HCT116 (cell line): ENCODE results near the gene JOSD1. TPM values are rescaled to one million over a fixed set of nuclear protein-coding genes. Genes with fewer than 3 reads are reported as not detected.

Experiments
- ATAC-seq: fragments of 200-7000 bp; cut with Tn5 transposase; 2 replicates; pipeline ENCODE4 v1.9.1; 2020; ENCODE audit warnings: mild to moderate bottlenecking, moderate library complexity
- BruUV-seq: library from RNA; stranded (reverse); fragments of 400-500 nt; replicated peaks from 2 replicates; lab custom pipeline; 2021; lab: Mats Ljungman, UMichigan
- CTCF ChIA-PET: fragments of 300-600 bp; sonication (Branson Sonifier 250); formaldehyde crosslinking; loops from one replicate; lab custom pipeline; 2021; ENCODE audit warnings: antibody characterized with exemption; lab: Charles Lee
- POLR2A ChIA-PET: fragments of 300-600, 350-600 bp; sonication (Branson Sonifier 250); formaldehyde crosslinking; loops from one replicate; lab custom pipeline; 2021; ENCODE audit warnings: antibody characterized with exemption; lab: Charles Lee
- RAD21 ChIA-PET, 2 experiments: fragments of 300-600 bp; sonication (Branson Sonifier 250); formaldehyde crosslinking; loops; one replicate each; lab custom pipeline; 2023; ENCODE audit warnings: low total read pairs in 2 of 2; ENCODE audit not compliant: uncharacterized antibody in 2 of 2, unreplicated experiment in 2 of 2, low non-redundant PET in 1 of 2; lab: Charles Lee
- DNase-seq: peaks from one replicate; pipeline ENCODE4 v3.0.0-alpha.2; 2010; ENCODE audit warnings: low read depth, low spot score
- H2AFZ ChIP-seq: fragments of 200-600 bp; shearing (Covaris generic), sonication (generic); 2 replicates; pipeline ENCODE4 v1.6.1; 2017; ENCODE audit warnings: low read depth, mixed run types, mixed read lengths, antibody characterized with exemption, low read length; ENCODE audit not compliant: poor library complexity, severe bottlenecking
- H3K27ac ChIP-seq: 2 replicates; pipeline ENCODE4 v1.5.1; 2012; ENCODE audit warnings: low read depth, low read length
- H3K27me3 ChIP-seq: fragments of 200-600 bp; sonication (generic); 2 replicates; pipeline ENCODE4 v1.6.1; 2016; ENCODE audit warnings: mixed run types, low read length, mixed read lengths; ENCODE audit not compliant: insufficient read depth
- H3K36me3 ChIP-seq, 2 experiments: fragments of 200-500 bp in 1 of 2; fragments of 200-600 bp in 1 of 2; sonication (Bioruptor generic) in 1 of 2; sonication (generic) in 1 of 2; 2 replicates each; pipeline versions ENCODE4 v1.5.1 to v1.6.1; 2014 to 2016; ENCODE audit warnings: low read length in 2 of 2, inconsistent platforms in 1 of 2, mixed read lengths in 1 of 2, mixed run types in 1 of 2; ENCODE audit not compliant: insufficient read depth in 2 of 2, control insufficient read depth in 1 of 2
- H3K4me1 ChIP-seq, 2 experiments: fragments of 200-600 bp in 1 of 2; sonication (generic) in 1 of 2; 2 replicates each; pipeline versions ENCODE4 v1.5.1 to v1.6.1; 2012 to 2017; ENCODE audit warnings: low read length in 2 of 2, inconsistent platforms in 1 of 2, mild to moderate bottlenecking in 1 of 2, mixed read lengths in 1 of 2, mixed run types in 1 of 2, moderate library complexity in 1 of 2; ENCODE audit not compliant: insufficient read depth in 2 of 2, control insufficient read depth in 1 of 2
- H3K4me2 ChIP-seq: fragments of 200-600 bp; sonication (generic); 2 replicates; pipeline ENCODE4 v1.6.1; 2017; ENCODE audit warnings: mixed run types, low read length, mixed read lengths
- H3K4me3 ChIP-seq, 2 experiments: fragments of 200-600 bp in 1 of 2; sonication (generic) in 1 of 2; replicated peaks in 1 of 2; 2 replicates each; pipeline ENCODE4 v1.5.1; 2011 to 2016; ENCODE audit warnings: low read length in 2 of 2, control low read depth in 1 of 2, low read depth in 1 of 2, mild to moderate bottlenecking in 1 of 2, mixed read lengths in 1 of 2, mixed run types in 1 of 2
- H3K79me2 ChIP-seq: fragments of 200-600 bp; sonication (generic); 2 replicates; pipeline ENCODE4 v1.6.1; 2017; ENCODE audit warnings: mild to moderate bottlenecking, mixed run types, low read length, moderate library complexity, mixed read lengths; ENCODE audit not compliant: insufficient read depth
- H3K9ac ChIP-seq: fragments of 200-600 bp; sonication (generic); 2 replicates; pipeline ENCODE4 v1.6.1; 2016; ENCODE audit warnings: low read length, mixed read lengths
- H3K9me2 ChIP-seq: fragments of 200-600 bp; sonication (generic), shearing (Covaris generic); 2 replicates; pipeline ENCODE4 v1.6.1; 2017; ENCODE audit warnings: mixed run types, mild to moderate bottlenecking, moderate library complexity; ENCODE audit not compliant: insufficient read depth
- H3K9me3 ChIP-seq, 2 experiments: fragments of 200-500 bp in 1 of 2; fragments of 200-600 bp in 1 of 2; sonication (Bioruptor generic) in 1 of 2; sonication (generic) in 1 of 2; 2 replicates each; pipeline ENCODE4 v1.6.1; 2014 to 2017; ENCODE audit warnings: low read length in 2 of 2, mixed read lengths in 2 of 2, inconsistent platforms in 1 of 2, low read depth in 1 of 2, mild to moderate bottlenecking in 1 of 2, mixed run types in 1 of 2, moderate library complexity in 1 of 2; ENCODE audit not compliant: control insufficient read depth in 1 of 2, insufficient read depth in 1 of 2
- H4K20me1 ChIP-seq: fragments of 200-600 bp; sonication (generic), shearing (Covaris generic); 2 replicates; pipeline ENCODE4 v1.6.1; 2017; ENCODE audit warnings: mixed run types, mild to moderate bottlenecking, moderate library complexity; ENCODE audit not compliant: insufficient read depth
- ELF1 ChIP-seq: IDR thresholded peaks from 2 replicates; pipeline ENCODE4 v1.6.1; 2012; ENCODE audit warnings: low read depth, borderline replicate concordance
- EZH2phosphoT487 ChIP-seq: fragments of 200-600 bp; IDR thresholded peaks from 2 replicates; pipeline ENCODE4 v1.6.1; 2018; ENCODE audit warnings: antibody characterized with exemption, borderline replicate concordance
- FOSL1 ChIP-seq: IDR thresholded peaks from 2 replicates; pipeline ENCODE4 v1.6.1; 2012; ENCODE audit warnings: low read depth
- RAD21 ChIP-seq: IDR thresholded peaks from 2 replicates; pipeline ENCODE4 v1.6.1; 2012; ENCODE audit warnings: low read depth, mild to moderate bottlenecking
- ZNF274 ChIP-seq: fragments of 200-500 bp; sonication (Bioruptor generic); IDR thresholded peaks from 2 replicates; pipeline ENCODE4 v1.6.1; 2014; ENCODE audit warnings: mild to moderate bottlenecking, low read depth, low read length, inconsistent platforms
- intact Hi-C: fragments of 100-400 bp; cut with micrococcal nuclease; formaldehyde crosslinking; loops from 2 replicates; pipeline ENCODE4 v1.10.0; 2022
- total RNA-seq: library from RNA; stranded (reverse); gene quantifications from one replicate; pipeline ENCODE4 v1.2.1, GENCODE V29; 2021; ENCODE audit not compliant: unreplicated experiment
- TF ChIP-seq, protein P1 (sequence below), 3 experiments: fragments of 200-600 bp in 1 of 3; sonication (generic) in 1 of 3; IDR thresholded peaks in 2 of 3; conservative IDR thresholded peaks in 1 of 3; 2 replicates each; pipeline ENCODE4 v1.5.1; 2012 to 2017; ENCODE audit warnings: low read depth in 2 of 3, low read length in 2 of 3, antibody characterized with exemption in 1 of 3, borderline replicate concordance in 1 of 3, control low read depth in 1 of 3, mild to moderate bottlenecking in 1 of 3, mixed read lengths in 1 of 3, mixed run types in 1 of 3, moderate library complexity in 1 of 3; ENCODE audit not compliant: insufficient read depth in 1 of 3
- TF ChIP-seq, protein P2 (sequence below): IDR thresholded peaks from 2 replicates; pipeline ENCODE4 v1.6.1; 2012

JOSD1 gene
- total RNA-seq, 1 experiment from 2014 or later: 67.3 TPM

DNA sequence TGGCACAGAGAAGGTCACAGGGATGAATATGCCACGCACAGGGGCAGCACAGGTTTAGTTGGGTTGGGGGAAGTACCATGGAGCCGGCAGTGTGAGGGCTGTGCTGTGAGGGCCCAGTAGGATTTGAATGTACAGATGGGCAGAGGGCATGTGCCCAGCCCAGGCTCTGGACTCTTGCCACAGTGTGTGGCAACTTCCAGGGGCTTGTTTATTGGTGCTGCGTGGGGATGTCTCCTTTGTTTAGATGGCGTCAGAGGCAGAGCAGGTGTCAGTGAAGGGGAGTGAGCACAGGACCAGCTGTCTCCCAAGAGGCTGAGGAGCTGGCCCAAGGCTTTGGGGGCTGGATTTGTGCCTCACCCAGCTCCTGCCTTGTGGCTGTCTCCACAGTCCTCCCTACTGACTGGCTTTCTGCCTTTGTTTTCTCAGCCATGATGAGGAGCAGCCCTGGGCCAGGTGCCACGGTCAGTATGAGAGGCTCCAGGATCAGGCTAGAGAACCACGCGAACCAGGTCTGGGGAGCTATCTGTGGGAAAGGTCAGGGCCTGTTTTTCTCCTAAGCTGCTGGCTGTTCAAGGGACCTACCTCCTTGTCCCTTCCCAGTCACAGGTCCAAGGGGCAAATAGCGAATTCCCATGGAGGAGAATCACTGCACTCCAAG, 33.1 kb upstream of the JOSD1 start:
- H3K9ac ChIP-seq: no peak overlapping the region
- no peaks in the 10 kb centered on the region for H3K9me2 ChIP-seq
- no peak overlapping the region for H2AFZ ChIP-seq
- H3K4me2 ChIP-seq: no peak overlapping the region
- peaks cover 0 to 4% of the 10 kb centered on the region in 2 experiments; a peak in 1 of 4 replicates for H3K4me1 ChIP-seq
- ChIA-PET RAD21 (no interaction called here), CTCF (interaction anchor here (0.8 to 3.1 kb wide), 7 partner anchors 9 to 35 kb away, joined by 3 to 19 read pairs (median 5); no protein-coding TSS in a partner anchor), POLR2A (interaction anchor here (1.2 to 1.6 kb wide), 2 partner anchors 13 to 16 kb away, joined by 3 read pairs; no protein-coding TSS in a partner anchor)
- TF ChIP-seq RAD21 (no peak), ZNF274 (no peak), EZH2phosphoT487 (no peak), ELF1 (no peak), FOSL1 (no peak)
- TF ChIP-seq, protein P1, sequence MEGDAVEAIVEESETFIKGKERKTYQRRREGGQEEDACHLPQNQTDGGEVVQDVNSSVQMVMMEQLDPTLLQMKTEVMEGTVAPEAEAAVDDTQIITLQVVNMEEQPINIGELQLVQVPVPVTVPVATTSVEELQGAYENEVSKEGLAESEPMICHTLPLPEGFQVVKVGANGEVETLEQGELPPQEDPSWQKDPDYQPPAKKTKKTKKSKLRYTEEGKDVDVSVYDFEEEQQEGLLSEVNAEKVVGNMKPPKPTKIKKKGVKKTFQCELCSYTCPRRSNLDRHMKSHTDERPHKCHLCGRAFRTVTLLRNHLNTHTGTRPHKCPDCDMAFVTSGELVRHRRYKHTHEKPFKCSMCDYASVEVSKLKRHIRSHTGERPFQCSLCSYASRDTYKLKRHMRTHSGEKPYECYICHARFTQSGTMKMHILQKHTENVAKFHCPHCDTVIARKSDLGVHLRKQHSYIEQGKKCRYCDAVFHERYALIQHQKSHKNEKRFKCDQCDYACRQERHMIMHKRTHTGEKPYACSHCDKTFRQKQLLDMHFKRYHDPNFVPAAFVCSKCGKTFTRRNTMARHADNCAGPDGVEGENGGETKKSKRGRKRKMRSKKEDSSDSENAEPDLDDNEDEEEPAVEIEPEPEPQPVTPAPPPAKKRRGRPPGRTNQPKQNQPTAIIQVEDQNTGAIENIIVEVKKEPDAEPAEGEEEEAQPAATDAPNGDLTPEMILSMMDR (IDR thresholded peaks at IDR 0.05 in 2 of 3, conservative IDR thresholded peaks at IDR 0.05 in 1 of 3; ENCODE audit: borderline replicate concordance in 1 of 3, insufficient read depth in 1 of 3, low read depth in 2 of 3, low read length in 2 of 3): no peak
- TF ChIP-seq, protein P2, sequence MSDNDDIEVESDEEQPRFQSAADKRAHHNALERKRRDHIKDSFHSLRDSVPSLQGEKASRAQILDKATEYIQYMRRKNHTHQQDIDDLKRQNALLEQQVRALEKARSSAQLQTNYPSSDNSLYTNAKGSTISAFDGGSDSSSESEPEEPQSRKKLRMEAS: no peak
- no peak overlapping the region for H3K27ac ChIP-seq
- BruUV-seq: no TSS peak
- no peaks in the 10 kb centered on the region for H3K9me3 ChIP-seq
- ATAC-seq (peak; percentile 9; the same call in 1 of the 2 replicates), DNase-seq (no peak)
- no peaks in the 10 kb centered on the region for H3K27me3 ChIP-seq
- no peaks in the 10 kb centered on the region for H3K79me2 ChIP-seq
- no peak overlapping the region for H3K4me3 ChIP-seq
- H3K36me3 ChIP-seq: peaks cover 27 to 38% of the 10 kb centered on the region in 2 experiments; a peak in 3 of 4 replicates
- intact Hi-C loops: no loop called here
- H4K20me1 ChIP-seq: no peaks in the 10 kb centered on the region
